Measurements from ENCODE around the gene INO80D.

- no peak for TF ChIP-seq CTCF (IDR thresholded peaks at IDR 0.05; ENCODE audit: low read length)
- TF ChIP-seq EZH2 (IDR thresholded peaks at IDR 0.05; ENCODE audit: borderline replicate concordance, low read length), result no peak
Measured at GRCh38 chr2:205988274-205988673, 97.7 kb downstream of the INO80D start.
